HG02970 (cell line): ENCODE measurements around the gene INIP.
"Not testable (repeated sequence)": the region's sequence is repeated elsewhere in the genome, so short reads cannot be mapped to it uniquely, and the experiment has no call there.

Source experiments
- ATAC-seq: cut with Tn5 transposase; IDR thresholded peaks from one replicate; pipeline ENCODE4 v1.9.1; 2021; ENCODE audit warnings: mild to moderate bottlenecking, moderate library complexity, moderate number of reproducible peaks; ENCODE audit not compliant: unreplicated experiment, low FRiP score

Gene INIP

GRCh38 chr9:112743216-112743836 is 25.4 kb upstream of the INIP start:
- no peak for ATAC-seq

DNA sequence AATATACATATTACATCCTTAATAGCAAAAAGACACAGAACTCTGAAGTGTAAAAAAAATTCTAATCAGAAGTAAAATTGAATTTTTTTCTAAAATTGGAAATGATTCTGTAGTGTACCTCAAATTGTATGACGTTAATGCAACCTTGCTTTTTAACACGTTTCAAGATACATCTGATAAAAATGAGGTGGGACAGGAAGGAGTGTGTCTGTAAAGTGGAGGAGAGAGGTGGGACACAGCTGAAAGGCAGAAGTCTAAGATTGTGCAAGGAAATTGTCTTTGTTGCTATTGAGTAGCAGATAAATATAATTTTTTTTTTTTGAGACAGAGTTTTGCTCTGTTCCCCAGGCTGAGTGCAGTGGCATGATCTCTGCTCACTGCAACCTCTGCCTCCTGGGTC is 17.0 kb upstream of the INIP start:
- ATAC-seq = no peak

GRCh38 chr9:112731971-112732370 is 14.1 kb upstream of the INIP start:
- ATAC-seq = no peak

DNA sequence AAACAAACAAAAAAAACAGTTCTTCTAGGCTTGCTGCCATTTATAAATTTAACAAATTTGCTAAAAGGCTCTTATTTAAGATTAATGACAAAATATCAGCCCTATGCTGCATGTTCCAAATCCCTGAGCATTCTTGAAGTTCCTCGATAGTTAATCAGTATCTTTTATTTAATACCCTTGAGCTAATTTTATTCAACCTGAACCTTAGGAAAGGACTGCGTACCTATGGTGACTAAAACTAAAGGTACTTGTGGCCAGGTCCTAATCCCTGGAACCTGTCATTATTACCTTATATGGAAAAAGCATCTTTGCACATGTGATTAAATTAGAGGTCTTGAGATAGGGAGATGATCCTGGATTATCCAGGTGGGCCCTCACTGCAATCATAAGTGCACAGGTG is 10.5 kb upstream of the INIP start:
- no peak for ATAC-seq

DNA sequence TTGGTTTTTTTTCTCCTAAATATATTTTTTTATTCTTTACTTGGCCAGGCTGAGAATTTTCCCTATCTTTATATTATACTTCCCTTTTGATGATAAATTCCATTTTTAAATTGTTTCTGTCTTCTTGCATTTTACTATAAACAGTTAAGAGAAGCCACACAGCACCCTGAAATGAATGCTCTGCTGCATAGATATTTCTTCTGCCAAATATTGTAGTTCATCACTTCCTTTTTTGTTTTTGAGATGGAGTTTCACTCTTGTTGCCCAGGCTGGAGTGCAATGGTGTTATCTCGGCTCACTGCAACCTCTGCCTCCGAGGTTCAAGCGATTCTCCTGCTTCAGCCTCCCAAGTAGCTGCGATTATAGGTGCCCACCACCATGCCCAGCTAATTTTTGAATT is 8.5 kb upstream of the INIP start:
- ATAC-seq = no peak

DNA sequence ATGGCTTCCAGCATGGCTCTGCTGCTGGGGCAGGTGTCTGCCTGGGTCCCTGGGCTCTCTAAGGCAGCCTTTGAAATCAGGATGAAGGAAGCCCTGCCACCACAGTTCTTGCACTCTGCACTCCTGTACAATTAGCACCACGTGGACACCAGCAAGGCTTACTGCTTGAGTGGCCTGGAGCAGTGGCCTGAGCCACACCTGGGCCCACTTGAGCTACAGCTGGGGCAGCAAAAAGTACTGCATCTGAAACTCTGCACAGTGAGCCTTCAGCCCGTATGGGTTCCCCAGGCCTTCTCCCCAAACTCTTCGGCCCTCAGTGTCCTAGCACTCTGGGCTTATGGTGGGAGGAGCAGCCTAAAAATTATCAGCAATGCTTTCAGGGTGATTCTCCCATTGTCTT is 8.0 kb upstream of the INIP start:
- no peak for ATAC-seq

GRCh38 chr9:112722749-112723148 is 4.8 kb upstream of the INIP start:
- not testable (repeated sequence) for ATAC-seq

DNA sequence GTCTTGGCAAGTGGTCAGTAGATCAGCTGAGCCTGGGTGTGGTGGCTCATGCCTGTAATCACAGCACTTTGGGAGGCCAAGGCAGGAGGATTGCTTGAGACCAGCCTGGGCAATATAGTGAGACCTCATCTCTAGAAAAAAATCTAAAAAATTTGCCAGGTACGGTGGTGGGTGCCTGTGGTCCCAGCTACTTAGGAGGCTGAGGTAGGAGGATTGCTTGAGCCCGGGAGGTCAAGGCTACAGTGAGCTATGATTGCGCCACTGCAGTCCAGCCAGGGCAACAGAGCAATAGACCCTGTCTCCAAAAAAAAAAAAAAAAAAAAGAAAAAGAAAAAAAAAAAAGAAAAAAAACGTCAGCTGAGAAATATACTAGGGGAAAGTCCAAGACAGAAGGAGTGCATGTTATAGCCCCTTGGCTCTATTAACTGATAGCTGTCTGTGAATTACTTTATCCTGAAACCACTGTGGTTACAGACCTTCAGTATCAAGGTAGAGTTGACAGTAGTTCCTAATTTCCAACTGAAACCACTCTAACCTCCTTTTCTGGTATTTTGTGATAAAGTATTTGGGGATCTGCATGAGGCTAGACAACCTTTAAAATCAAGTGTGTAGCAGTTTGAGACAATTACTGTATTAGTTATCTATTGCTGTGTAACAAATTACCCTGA is 2.3 kb upstream of the INIP start:
- no peak for ATAC-seq

DNA sequence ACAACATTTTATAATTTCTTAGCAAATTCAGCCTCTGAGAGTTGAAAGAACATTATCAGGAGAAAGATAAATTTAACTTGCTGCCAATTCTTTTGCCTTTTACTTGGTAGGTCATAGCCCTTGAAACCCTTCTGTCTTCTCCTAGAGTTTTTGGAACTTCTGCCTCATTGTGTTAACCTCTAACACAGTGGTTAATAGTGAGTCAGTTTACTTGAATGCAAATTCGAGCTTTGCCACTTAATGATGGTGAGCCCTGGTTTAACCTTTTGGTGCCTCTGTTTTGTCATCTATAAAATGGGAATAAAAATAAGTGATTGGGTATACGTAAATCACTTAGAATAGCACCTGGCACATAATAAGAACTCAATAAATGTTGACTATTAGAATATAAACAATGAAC is 1.8 kb upstream of the INIP start:
- no peak for ATAC-seq

GRCh38 chr9:112719241-112719691 is 1.3 kb upstream of the INIP start:
- ATAC-seq = no peak

- no peak for ATAC-seq
Measured at GRCh38 chr9:112712678-112713077, 5.2 kb downstream of the INIP start.

- ATAC-seq = no peak
Measured at GRCh38 chr9:112711050-112711689, 6.7 kb downstream of the INIP start.

DNA sequence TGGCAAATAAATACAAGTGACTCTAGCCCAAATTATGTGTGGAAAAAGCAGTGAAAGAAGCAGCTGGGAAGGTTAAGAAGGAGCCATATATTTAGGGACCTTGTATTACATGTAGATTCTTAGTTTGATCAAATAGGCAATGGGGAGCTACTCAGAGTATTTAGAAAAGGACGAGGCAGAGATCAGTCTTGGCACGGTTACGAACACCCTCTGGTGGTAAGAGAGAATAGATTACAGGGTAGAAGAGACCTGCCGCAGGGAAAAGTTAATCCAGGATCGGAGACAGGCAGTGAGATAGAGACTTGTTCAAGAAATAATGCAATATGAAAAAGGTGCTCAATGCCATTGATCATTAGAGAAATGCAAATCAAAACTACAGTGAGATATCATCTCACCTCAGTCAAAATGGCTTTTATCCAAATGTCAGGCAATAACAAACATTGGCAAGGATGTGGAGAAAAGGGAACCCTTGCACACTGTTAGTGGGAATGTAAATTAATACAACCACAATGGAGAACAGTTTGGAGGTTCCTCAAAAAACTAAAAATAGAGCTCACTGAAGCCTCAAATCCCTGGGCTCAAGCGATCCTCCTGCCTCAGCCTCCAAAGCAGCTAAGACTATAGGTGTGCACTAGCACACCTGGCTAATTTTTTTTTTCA is 12.0 kb downstream of the INIP start:
- ATAC-seq = no peak

DNA sequence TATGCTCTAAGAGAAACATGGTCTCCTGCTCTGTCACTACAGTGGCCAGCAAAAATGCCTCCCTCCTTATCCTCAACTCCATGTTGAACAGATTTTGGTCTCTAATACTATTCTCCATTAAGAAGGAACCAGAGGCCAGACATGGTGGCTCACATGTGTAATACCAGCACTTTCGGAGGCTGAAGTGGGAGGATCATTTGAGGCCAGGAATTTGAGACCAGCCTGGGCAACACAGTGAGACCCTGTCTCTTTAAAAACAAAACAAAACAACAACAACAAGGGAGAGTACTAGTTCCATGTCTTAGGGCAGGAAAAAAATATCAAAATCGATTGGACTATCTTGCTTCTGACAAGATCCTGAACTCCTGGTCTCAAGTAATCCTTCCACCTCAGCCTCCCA is 14.6 kb downstream of the INIP start:
- ATAC-seq = no peak

GRCh38 chr9:112700085-112700484 is 17.8 kb downstream of the INIP start:
- ATAC-seq = no peak

- no peak for ATAC-seq
Measured at GRCh38 chr9:112699230-112699629, 18.7 kb downstream of the INIP start.

GRCh38 chr9:112696461-112696860 is 21.5 kb downstream of the INIP start:
- no peak for ATAC-seq

DNA sequence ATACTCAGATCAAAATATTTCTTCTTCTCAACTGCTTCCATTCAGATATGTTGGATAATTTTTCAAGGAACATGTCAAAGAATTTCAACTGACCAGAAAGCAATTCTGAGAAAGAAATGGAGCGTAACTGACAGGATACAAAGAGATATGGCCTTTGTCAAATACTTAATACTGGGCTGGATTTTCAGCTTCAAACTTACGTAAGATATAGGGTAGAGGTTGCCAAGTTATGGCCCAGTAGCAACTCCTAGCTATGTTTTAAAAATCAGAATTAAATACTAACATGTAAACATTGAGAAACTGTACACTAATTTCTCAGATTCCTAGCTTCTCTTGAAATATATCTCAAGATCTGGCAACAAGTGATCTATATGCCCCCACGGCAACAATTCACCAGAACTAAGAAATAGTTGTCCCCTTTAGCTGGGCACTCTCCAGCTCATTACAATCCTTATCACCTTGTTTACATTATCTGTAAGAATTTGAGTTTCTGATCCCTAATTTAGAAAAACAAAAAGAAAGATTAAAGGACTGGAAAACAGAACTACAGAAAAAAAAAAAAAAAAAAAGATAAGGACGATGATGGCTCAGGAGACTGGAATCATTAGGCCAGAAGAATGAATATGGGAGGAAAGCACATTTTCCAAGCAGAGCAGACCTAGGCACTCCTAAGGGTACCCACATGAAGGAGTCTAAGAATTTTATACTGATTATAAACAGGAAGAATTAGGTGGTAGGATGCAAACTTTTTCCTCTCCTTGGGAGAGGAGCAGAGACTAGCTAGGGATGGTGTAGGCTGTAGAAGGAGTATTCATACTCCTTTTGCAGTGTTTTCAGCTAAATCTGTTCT is 23.0 kb downstream of the INIP start:
- no peak for ATAC-seq

DNA sequence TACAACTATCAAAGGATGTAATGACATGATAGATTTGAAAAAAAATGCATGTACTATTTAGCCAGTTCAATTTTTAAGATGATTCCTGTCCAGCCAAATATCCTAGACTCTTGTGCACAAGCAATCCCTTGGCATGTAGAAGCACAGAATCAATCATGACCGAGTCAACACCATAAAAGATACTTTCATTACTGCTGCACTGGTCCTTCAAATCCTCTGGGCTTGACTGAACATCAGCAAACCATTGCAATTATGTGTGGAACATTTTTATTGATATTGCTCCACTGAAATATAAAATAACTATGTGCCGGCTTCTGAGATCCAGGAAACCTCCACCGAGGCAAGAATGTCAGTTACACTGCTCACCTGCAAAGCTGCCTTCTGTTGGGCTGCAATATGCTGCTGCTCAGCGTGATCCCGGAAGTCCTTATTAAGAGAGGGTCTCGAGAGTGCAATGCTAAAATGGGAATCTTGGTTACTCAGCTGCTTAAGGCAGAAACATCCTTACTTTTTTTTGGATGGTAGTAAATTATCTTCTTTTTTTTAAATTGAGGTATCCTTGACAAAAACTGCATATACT is 28.7 kb downstream of the INIP start:
- ATAC-seq = no peak

DNA sequence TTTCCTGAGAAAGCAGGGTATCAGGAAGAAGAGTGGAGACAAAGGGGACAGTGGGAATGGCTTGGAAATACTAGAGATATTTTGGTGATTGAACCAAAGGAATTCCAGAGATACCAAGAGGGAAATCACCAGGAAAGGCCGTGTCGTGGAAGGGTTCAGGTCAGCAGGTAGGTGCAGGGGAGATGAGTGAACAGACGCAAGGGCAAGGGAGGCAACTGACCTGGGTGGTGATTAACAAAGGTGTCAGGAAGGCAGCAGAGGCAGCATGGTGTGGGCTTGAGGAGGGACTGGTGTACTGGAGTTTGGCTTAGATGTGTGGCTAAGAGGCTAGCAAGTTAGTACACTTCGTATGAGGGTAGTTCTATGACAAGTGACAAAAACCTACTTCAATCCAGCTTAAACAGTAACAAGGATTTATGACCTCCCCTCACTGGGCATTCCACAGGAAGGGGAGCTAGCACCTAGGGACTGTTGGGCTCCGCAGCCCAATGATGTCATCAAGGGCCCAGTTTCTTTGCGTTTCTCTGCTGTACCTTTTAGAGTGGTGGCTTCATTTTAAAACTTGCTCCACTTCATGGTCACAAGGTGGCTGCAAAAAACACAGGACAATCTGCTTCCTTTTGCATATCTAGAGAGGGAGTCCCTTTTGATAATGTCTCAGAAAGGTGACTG is 37.0 kb downstream of the INIP start:
- no peak for ATAC-seq
